Caco-2 (cell line): Measurements from ENCODE around the gene GSG1L. TPM values are rescaled to one million over a fixed set of nuclear protein-coding genes. Genes with fewer than 3 reads are reported as not detected.

Experiments used
- BruUV-seq: library from RNA; stranded (reverse); fragments of 400-500 nt; replicated peaks from 2 replicates; lab custom pipeline; 2021; lab: Mats Ljungman, UMichigan
- CTCF ChIA-PET: fragments of 300-600 bp; sonication (Branson Sonifier 250); formaldehyde crosslinking; loops from one replicate; lab custom pipeline; 2022; ENCODE audit warnings: antibody characterized with exemption; lab: Charles Lee
- POLR2A ChIA-PET: fragments of 300-600 bp; sonication (Branson Sonifier 250); formaldehyde crosslinking; loops from one replicate; lab custom pipeline; 2022; ENCODE audit warnings: antibody characterized with exemption; lab: Charles Lee
- DNase-seq, 2 experiments: peaks; one replicate each; pipeline versions ENCODE4 v3.0.0 to v3.0.0-alpha.2; 2020 to 2022
- H3K27me3 ChIP-seq: replicated peaks from 2 replicates; pipeline ENCODE4 v1.6.0; 2011; ENCODE audit warnings: low read length; ENCODE audit not compliant: control insufficient read depth, insufficient read depth
- H3K36me3 ChIP-seq: 2 replicates; pipeline ENCODE4 v1.5.1; 2011; ENCODE audit warnings: low read length; ENCODE audit not compliant: control insufficient read depth, insufficient read depth
- H3K4me1 ChIP-seq: fragments of 250-450 bp; sonication (Bioruptor Pico); 2 replicates; pipeline ENCODE4 v1.5.1; 2020; ENCODE audit warnings: mild to moderate bottlenecking
- H3K4me3 ChIP-seq: 2 replicates; pipeline ENCODE4 v1.5.1; 2011; ENCODE audit warnings: low read depth, mild to moderate bottlenecking, control low read depth, low read length
- H3K9me3 ChIP-seq: fragments of 250-450 bp; sonication (Bioruptor Pico); 2 replicates; pipeline ENCODE4 v1.5.1; 2020; ENCODE audit warnings: mild to moderate bottlenecking, moderate library complexity
- H3K27ac Mint-ChIP-seq: one replicate; pipeline ENCODE4 v1.8.0; 2022; ENCODE audit warnings: mixed read lengths; ENCODE audit not compliant: unreplicated experiment
- H3K27me3 Mint-ChIP-seq: one replicate; pipeline ENCODE4 v1.8.0; 2022; ENCODE audit warnings: mixed read lengths; ENCODE audit not compliant: insufficient read depth, unreplicated experiment
- H3K36me3 Mint-ChIP-seq: one replicate; pipeline ENCODE4 v1.8.0; 2022; ENCODE audit warnings: mild to moderate bottlenecking, mixed read lengths; ENCODE audit not compliant: insufficient read depth, unreplicated experiment
- H3K4me1 Mint-ChIP-seq: one replicate; pipeline ENCODE4 v1.8.0; 2022; ENCODE audit warnings: low read depth, mixed read lengths; ENCODE audit not compliant: unreplicated experiment
- H3K4me3 Mint-ChIP-seq: one replicate; pipeline ENCODE4 v1.8.0; 2022; ENCODE audit warnings: mild to moderate bottlenecking, moderate library complexity, mixed read lengths; ENCODE audit not compliant: unreplicated experiment
- H3K9me3 Mint-ChIP-seq: one replicate; pipeline ENCODE4 v1.8.0; 2022; ENCODE audit warnings: mixed read lengths; ENCODE audit not compliant: unreplicated experiment
- intact Hi-C: fragments of 100-400 bp; cut with micrococcal nuclease; formaldehyde crosslinking; loops from one replicate; pipeline ENCODE4 v1.10.0; 2022; ENCODE audit not compliant: unreplicated experiment
- total RNA-seq: library from RNA; stranded (reverse); gene quantifications from 2 replicates; pipeline ENCODE4 v1.2.3, GENCODE V29; 2022
- TF ChIP-seq, protein P1 (sequence below), 2 experiments: fragments of 200-600 bp in 1 of 2; IDR thresholded peaks; 1 replicate in 1 of 2; 2 replicates in 1 of 2; pipeline versions ENCODE4 v1.5.1 to v1.8.0; 2011 to 2022; ENCODE audit warnings: antibody characterized with exemption in 1 of 2, control low read depth in 1 of 2, inconsistent platforms in 1 of 2, low read depth in 1 of 2, low read length in 1 of 2, mild to moderate bottlenecking in 1 of 2, moderate library complexity in 1 of 2; ENCODE audit not compliant: insufficient read depth in 1 of 2, severe bottlenecking in 1 of 2, unreplicated experiment in 1 of 2

Gene GSG1L
- total RNA-seq, 1 experiment from 2014 or later, result not detected

DNA sequence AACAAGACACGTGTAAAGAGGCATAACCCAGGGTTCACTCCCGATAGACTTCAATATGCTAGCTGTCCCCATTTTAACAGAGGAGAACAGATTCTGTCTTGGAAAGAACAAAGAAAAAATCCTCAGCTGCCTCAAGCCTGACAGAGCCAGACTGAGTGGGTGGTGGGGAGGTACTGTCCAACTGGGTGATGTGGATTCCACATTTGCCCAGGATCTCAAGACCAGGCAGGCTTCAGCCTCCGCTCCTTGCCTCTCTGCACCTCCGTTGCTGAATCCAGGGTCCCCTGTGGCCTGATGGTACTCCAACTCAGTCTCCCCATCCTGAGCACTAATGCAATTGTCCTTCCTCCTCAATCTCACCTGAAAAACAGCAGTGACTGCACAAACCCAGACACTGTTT, 163.8 kb downstream of the GSG1L start:
- peaks cover 20% of the 10 kb centered on the region for H3K9me3 Mint-ChIP-seq
- no peaks in the 10 kb centered on the region for H3K4me1 ChIP-seq
- ChIA-PET POLR2A (no interaction called here), CTCF (no interaction called here)
- DNase-seq, result no peak
- H3K27me3 ChIP-seq, result no peaks in the 10 kb centered on the region; the same call in 1 of the 2 replicates
- H3K27me3 Mint-ChIP-seq, result peaks cover 17% of the 10 kb centered on the region
- TF ChIP-seq, protein P1, sequence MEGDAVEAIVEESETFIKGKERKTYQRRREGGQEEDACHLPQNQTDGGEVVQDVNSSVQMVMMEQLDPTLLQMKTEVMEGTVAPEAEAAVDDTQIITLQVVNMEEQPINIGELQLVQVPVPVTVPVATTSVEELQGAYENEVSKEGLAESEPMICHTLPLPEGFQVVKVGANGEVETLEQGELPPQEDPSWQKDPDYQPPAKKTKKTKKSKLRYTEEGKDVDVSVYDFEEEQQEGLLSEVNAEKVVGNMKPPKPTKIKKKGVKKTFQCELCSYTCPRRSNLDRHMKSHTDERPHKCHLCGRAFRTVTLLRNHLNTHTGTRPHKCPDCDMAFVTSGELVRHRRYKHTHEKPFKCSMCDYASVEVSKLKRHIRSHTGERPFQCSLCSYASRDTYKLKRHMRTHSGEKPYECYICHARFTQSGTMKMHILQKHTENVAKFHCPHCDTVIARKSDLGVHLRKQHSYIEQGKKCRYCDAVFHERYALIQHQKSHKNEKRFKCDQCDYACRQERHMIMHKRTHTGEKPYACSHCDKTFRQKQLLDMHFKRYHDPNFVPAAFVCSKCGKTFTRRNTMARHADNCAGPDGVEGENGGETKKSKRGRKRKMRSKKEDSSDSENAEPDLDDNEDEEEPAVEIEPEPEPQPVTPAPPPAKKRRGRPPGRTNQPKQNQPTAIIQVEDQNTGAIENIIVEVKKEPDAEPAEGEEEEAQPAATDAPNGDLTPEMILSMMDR (IDR thresholded peaks at IDR 0.05; ENCODE audit: insufficient read depth in 1 of 2, low read depth in 1 of 2, low read length in 1 of 2, severe bottlenecking in 1 of 2, unreplicated experiment in 1 of 2), result no peak
- H3K9me3 ChIP-seq, result no peaks in the 10 kb centered on the region
- no TSS peak for BruUV-seq
- no peak overlapping the region for H3K4me3 Mint-ChIP-seq
- H3K36me3 Mint-ChIP-seq, result no peaks in the 10 kb centered on the region
- H3K36me3 ChIP-seq, result no peaks in the 10 kb centered on the region
- no peak overlapping the region for H3K27ac Mint-ChIP-seq
- H3K4me3 ChIP-seq, result no peak overlapping the region
- H3K4me1 Mint-ChIP-seq, result no peaks in the 10 kb centered on the region
- intact Hi-C loops, result no loop called here

DNA sequence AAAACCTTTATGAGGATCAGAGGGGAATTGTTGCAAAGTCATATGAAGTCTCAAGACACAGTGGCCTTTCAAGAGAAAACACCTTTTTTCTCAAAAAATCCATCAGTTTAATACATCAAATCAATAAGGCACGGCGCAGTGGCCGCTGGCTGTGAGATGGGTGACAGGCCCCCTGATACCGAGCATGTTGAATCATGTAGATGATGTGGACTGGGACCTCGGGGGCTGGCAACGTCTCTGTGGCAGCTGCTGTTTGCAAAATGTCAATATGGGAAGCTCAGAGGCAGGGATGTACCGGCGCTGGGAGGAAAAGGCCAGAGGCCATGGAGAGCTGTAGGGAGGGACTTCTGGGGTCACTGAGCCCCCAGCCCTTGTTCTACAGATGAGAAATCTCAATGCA, 169.1 kb downstream of the GSG1L start:
- Mint-ChIP-seq H3K27ac (no peak overlapping the region), H3K9me3 (peaks cover 20% of the 10 kb centered on the region), H3K27me3 (peaks cover 24% of the 10 kb centered on the region), H3K36me3 (no peaks in the 10 kb centered on the region), H3K4me1 (no peaks in the 10 kb centered on the region), H3K4me3 (no peak overlapping the region)
- BruUV-seq, result no TSS peak
- Histone ChIP-seq H3K4me1 (no peaks in the 10 kb centered on the region), H3K9me3 (no peaks in the 10 kb centered on the region), H3K4me3 (no peak overlapping the region), H3K36me3 (no peaks in the 10 kb centered on the region), H3K27me3 (no peaks in the 10 kb centered on the region; the same call in 1 of the 2 replicates)
- ChIA-PET POLR2A (no interaction called here), CTCF (no interaction called here)
- no peak for DNase-seq
- intact Hi-C loops, result no loop called here
- TF ChIP-seq, protein P1 (IDR thresholded peaks at IDR 0.05; ENCODE audit: insufficient read depth in 1 of 2, low read depth in 1 of 2, low read length in 1 of 2, severe bottlenecking in 1 of 2, unreplicated experiment in 1 of 2), result no peak

DNA sequence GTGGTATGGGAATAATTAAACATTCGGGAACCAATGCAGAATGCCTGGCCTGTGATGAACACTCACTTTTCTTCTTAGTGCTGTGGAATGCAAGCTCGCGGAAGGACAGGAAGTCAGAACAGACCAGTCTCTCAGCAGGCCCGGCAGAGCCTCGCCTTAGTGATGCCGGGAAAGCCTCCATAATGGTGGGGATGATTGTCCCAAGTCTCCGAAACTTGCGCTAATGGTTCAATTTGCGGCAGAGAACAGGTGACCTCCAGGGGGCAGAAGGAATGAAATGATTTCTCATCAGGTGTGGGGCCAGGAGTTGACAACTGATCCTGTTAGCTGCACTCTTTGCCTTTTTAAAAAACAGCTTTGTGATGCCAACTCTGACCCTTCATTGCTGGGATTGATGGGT, 170.6 kb downstream of the GSG1L start:
- Mint-ChIP-seq H3K9me3 (peaks cover 10% of the 10 kb centered on the region), H3K36me3 (no peaks in the 10 kb centered on the region), H3K4me3 (no peak overlapping the region), H3K27ac (no peak overlapping the region), H3K4me1 (no peaks in the 10 kb centered on the region), H3K27me3 (peaks cover 23% of the 10 kb centered on the region)
- ChIA-PET POLR2A (no interaction called here), CTCF (no interaction called here)
- H3K27me3 ChIP-seq, result no peaks in the 10 kb centered on the region; the same call in 1 of the 2 replicates
- no peak overlapping the region for H3K4me3 ChIP-seq
- H3K4me1 ChIP-seq, result no peaks in the 10 kb centered on the region
- TF ChIP-seq, protein P1 (IDR thresholded peaks at IDR 0.05; ENCODE audit: insufficient read depth in 1 of 2, low read depth in 1 of 2, low read length in 1 of 2, severe bottlenecking in 1 of 2, unreplicated experiment in 1 of 2), result no peak
- no peaks in the 10 kb centered on the region for H3K9me3 ChIP-seq
- no peaks in the 10 kb centered on the region for H3K36me3 ChIP-seq
- BruUV-seq, result no TSS peak
- DNase-seq, result peak in 1 of 2 experiments; percentile 1
- intact Hi-C loops, result no loop called here
